HG02943 (cell line): ENCODE data around the gene BUD23.
A peak's percentile ranks its signal among the peaks of the same experiment; 100 is the strongest.
"Not testable (repeated sequence)": the region's sequence is repeated elsewhere in the genome, so short reads cannot be mapped to it uniquely, and the experiment has no call there.

Experiments used
- ATAC-seq: cut with Tn5 transposase; IDR thresholded peaks from one replicate; pipeline ENCODE4 v1.9.1; 2021; ENCODE audit warnings: mild to moderate bottlenecking, low read depth, moderate library complexity; ENCODE audit not compliant: unreplicated experiment

BUD23 gene, protein sequence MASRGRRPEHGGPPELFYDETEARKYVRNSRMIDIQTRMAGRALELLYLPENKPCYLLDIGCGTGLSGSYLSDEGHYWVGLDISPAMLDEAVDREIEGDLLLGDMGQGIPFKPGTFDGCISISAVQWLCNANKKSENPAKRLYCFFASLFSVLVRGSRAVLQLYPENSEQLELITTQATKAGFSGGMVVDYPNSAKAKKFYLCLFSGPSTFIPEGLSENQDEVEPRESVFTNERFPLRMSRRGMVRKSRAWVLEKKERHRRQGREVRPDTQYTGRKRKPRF

DNA sequence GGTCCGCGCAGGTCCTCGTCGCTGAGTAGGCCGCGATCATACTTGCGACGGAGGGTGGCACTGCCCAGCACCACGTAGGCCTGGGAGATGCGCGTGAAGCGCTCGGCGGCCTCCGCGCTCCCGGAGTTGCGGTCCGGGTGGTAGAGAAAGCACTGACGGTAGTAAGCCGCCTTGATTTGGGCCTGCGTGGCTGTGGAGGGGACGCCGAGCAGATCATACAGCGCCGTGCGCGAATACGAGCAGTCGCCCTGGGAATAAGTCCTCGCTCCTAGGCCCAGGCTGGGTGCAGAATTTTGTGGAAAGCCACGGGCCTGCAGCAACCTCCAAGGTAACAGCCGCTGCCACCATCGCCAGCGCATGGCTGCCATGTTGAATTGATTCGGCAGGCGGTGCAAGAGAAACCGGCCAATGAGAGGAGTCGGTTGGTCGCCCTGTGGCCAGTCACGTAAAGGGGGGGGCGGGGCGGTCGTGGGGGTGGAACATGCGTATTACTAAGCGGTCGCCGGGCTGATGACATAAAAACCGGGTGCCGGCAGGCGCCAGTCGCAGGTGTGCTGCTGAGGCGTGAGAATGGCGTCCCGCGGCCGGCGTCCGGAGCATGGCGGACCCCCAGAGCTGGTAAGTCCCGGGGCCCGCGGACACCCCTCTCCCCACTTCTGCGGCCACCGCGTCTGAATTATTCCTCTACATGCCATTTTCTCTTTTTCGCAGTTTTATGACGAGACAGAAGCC lies at the start of gene BUD23, which contains the start of gene DNAJC30:
TSS of gene BUD23 (plus strand) at position 542 of the 732 bp plus-strand sequence. CDS start at position 571, 29 bp downstream.
TSS of gene DNAJC30 (minus strand) at position 398 of the 732 bp plus-strand sequence. CDS start at position 368, 30 bp downstream.
- ATAC-seq = peak; percentile 92

DNA sequence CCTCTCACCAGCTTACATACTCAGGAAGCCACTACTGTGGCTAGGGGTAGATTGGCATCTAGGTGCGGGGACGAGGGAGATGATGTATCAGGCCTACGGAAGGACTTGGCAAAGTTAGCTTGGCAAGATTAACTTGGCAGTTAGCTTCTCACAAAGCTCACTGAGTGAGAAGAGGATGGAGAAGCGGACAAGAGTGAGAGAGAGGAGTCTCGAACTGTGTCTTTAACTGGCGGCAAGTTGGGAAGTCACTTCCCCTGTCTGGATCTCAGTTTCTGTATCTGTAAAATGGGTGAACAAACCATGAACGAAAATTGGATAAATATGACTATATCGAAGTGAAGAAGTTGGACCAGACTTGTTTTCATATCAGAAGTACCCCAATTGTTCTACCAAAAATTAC lies 49.6 kb upstream of the BUD23 start:
- ATAC-seq = no peak

DNA sequence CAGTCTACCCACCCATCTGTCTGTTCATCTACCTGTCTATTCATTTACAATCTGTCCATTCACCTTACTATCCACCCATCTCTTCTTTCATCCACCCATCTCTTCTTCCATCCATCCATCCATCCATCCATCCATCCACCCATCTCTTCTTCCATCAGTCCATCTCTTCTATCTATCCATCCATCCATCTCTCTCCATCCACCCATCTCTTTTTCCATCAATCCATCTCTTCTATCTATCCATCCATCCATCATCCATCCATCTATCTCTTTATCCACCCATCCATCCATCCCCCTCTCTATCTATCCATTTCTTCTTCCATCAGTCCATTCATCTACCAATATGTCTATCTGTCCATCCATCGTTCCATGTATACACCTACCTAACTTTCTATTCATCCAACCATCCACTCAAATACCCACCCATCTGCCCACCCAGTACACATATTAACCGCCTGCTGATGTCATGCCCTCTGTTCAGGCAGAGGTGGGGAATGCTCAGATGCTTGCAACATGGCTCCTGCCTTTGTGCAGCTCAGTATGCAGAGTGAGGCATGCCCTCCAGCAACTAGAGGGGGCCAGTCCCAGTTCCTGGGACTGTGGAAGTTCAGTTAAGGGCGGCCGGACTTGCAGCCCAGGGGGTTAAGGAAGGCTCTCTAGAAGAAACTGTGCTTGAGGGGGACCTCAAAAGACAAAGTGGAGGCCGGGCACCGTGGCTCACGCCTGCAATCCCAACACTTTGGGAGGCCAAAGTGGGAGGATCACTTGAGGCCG lies 47.8 kb upstream of the BUD23 start:
- ATAC-seq = no peak

DNA sequence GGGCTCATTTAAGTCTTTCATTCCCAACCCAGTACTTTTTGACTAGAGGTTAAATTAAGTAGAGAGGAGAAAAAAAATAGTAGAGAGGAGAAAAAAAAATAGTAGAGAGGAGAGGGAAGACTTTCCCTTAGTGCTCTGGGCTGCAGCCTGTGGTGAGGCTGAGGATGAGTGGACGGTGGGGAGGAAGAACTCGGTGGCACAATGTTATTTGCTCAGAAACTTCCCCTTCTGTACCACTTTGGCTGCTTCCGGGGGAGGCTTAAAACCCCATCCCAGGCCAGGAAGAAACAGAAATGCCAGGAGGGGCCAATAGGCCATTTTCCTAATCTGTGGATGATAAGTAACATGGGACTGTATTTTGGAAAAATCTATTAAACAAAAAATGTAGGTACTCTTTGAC lies 44.5 kb upstream of the BUD23 start:
- ATAC-seq = no peak

DNA sequence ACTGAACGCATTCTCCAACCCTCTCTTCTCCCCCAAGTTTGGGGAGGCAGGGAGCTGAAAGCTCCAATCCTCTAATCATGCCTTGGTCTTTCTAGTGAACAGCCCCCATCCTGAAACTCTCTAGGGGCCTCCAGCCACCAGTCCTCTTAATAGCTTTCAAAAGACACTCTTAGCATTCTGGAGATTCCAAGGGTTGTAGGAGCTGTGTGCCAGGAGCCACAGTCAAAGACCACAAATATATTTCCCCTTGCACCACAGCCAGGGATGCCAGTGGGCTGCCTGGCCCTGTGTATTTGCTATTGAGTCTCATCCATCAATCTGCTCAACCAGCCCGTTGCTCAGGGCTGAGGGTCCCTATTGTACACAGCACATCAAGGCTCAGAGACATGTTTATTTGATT lies 40.6 kb upstream of the BUD23 start:
- no peak for ATAC-seq

DNA sequence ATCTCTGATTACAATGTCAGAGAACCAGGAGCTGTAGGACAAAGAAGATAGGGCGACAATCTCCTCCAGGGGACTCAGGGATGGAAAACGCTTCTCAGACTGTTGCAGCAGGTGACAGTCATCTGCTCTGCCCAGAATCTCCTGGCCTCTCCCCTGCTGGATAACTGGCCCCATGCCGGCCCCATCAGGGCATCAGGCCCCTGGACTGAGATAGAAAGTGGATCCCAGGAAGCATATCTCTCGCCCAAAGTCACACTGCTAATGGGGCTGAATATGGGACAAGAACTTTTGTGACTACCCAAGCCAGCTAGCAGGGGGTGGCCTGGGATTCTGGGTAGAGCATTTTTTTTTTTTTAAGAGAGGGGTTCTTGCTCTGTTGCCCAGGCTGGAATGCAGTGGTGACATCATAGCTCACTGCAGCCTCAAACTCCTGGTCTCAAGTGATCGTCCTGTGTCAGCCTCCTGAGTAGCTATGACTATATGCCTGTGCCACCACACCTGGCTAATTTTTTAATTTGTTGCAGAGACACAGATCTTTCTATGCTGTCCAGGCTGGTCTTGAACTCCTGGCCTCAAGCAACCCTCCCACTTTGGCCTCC lies 38.6 kb upstream of the BUD23 start:
- ATAC-seq = no peak

DNA sequence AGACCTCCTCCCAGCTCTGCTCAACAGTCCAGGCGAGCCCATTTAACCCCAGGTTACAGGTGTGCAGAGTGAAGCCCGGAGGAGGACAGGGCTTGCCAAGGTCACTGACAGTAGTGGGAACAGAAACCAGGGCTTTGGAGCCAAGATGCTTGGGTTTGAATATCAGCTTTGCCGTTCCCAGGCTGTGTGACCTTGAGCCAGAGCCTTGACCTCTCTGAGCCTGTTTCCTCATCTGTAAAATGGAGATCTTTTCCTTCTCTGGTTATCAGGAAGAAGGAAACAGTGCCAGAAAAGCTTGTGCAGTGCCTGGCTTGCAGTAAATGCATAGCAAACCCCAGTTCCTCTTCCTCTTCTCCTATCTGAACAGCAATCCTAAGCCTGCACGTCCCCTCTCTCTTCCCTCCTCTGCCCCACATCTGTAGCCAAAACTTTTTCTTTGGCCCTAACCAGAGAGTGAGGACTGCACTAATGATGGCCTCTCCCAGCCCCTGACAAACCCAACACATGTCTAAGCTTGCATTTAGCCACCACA lies 37.7 kb upstream of the BUD23 start:
- no peak for ATAC-seq

DNA sequence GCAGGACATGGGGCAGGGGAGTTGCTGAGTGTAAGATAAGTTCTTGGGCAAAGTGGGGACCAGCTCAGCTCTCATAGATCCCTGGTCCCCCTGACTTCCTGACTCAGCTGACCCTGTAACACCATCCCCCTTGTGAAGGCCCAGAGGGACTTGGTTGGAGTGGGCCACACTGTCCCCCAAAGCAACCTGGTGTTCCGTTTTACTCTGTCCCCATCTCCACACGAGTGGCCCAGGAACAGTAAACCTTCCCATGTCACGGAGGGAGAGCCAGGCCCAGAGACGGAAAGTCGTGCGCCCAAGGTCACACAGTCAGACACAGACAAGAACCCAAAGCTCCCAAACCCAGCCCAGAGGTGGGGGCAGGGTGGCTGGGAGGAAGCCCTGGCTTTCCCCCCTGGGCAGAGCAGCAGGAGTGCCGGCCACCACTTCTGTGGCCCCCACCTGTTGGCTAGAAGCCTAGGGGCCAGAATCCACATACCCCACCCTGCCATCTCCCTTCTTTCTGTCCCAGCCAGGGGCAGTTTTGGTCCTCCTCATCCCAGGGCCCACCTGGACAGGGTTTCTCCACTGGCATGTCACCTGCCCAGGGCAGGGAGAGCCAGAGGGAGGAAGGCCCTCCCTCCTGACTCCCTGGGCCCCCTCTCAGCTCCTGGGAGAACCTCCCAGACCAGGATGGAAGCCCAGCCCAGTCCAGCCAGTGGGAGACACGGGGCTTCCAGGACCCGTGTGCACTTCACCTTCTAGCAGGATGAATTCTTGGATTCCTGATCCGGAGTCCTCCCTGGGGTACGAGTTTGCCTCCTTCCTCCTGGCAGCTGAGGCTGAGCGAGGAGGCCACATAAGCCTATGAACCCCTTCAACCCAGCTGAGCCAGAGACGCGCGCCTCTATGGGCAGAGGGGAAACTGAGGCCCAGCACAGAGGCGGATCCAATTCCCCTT lies 36.3 kb upstream of the BUD23 start:
- no peak for ATAC-seq

DNA sequence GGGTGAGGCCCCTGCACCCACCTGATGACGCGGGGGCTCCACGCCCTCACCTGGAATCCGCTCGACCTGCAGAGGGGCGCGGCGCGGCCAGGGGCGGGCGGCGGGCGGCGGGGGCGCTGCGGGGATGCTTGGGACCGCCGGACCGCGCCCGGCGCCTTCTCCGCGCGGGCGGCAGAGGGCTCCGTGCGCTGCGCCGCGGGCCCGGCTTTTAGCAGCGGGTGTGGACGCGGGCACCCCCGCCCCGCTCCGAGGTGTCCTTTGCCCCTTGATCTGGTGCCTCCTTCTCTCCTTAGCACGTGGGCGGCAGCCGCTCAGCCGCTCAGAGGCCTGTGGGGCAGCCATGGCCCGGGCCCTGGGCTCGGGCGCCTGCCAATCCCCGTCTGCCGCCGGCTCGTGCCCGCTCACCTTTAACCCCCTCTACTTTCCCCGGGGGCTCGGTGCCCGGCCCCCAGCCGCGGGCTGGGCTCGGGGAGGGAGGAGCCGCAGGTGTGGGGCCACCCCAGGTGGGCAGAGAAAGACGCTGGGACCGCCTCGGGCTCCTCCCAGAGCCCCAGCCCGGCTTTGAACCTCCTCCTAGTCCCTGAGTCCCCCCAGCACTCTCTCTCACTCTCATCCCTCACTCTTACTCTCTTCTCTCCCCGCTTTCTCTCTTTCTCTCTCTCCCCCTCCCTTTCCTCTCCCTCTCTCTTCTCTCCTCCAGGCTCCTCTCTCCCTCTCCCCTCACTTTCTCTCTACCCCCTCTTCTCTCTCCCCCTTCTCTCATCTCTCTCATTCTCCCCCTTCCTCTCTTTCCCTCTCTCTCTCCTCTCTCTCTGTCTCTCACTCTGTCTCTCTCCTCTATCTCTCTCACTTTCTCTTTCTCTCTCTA lies 35.4 kb upstream of the BUD23 start:
- no peak for ATAC-seq

DNA sequence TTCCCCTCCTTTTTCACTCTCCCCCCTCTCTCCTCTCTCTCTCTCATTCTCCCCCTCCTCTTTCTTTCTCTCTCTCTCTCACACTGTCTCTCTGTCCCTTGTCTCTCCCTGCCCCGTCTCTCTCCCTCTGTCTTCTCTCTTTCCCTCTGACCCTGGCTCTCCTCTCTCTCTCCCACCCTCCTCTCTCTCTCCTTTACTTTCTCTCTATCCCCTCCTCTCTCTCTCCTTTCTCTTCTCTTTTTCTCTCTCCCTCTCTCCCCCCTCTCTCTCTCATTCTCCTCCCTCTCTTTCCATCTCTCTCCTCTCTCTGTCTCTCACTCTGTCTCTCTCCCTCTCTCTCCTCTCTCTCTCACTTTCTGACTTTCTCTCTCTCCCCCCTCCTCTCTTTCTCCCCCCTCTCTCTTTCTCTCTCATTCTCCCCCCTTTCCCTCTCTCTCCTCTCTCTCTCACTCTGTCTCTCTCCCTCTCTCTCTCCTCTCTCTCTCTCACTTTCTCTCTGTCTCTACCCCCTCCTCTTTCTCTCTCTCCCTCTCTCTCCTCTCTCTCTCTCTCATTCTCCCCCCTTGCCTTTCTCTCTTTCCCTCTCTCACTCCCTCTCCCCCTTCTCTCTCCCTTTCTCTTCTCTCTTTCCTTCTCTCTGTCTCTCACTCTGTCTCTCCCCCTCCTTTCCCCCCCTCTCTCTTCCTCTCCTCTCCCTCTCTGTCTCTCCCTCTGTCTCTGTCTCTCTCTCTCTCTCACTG lies 34.6 kb upstream of the BUD23 start:
- no peak for ATAC-seq

DNA sequence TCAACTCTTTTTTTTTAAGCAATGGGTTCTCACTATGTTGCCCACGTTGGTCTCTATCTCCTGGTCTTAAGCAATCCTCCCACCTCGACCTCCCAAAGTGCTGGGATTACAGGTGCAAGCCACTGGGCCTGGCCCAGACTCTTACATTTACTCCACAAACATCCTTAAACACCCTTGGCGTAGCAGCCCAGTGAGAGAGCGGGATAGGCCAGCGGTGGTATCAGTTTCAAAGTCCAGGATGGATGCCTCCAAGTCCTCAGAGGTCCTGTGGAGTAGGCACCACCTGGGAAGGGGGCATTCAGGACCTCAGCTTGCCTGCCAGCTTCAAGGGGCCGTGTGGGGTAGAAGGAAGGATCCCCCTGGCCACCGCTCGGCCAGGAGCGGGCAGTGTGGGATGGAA lies 33.8 kb upstream of the BUD23 start:
- no peak for ATAC-seq

DNA sequence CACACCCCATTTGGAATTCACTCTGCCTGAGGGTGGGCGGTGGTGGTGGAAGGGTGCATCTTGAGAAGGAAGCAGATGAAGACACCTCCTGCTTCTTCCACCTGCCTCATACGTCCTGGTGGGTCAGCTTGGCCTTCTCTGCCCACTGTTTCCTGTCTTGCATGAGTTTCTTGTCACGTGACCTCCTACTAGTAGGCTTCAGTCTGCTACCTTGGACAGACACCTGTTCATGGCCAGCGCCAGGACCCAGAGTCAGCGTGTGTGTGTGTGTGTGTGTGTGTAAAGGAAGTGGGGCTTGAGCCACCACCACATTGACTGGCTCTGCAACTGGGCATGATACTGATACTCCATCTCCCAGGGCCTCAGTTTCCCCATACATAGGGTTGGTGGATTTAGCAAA lies 32.9 kb upstream of the BUD23 start:
- ATAC-seq = no peak

DNA sequence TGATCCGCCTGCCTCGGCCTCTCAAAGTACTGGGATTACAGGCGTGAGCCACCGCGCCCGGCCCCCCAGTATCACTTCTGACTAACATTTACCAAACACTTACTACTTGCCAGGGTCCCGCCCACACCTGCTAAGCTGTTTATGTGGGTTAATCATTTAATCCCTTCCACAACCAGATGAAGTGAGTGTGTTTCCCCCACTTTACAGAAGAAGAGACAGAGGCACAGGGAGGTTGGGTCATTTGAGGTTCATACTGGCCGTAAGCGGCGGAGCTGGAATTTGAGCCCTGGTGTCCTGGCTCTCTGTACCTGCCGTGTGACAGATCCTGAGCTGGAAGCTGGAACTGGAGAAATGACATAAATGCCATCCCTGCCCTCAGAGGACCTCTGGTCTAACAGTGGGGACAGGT lies 30.9 kb upstream of the BUD23 start:
- ATAC-seq = no peak

DNA sequence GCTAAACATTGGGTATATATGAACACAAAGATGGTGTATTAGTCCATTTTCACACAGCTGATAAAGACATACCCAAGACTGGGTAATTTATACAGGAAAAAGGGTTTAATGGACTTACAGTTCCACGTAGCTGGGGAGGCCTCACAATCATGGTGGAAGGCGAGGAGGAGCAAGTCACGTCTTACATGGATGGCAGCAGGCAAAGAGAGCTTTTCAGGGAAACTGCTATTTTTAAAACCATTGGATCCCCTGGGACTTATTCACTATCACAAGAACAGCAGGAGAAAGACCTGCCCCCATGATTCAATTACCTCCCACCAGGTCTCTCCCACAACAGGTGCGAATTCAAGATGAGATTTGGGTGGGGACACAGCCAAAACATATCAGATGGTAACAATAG lies 28.1 kb upstream of the BUD23 start:
- not testable (repeated sequence) for ATAC-seq

DNA sequence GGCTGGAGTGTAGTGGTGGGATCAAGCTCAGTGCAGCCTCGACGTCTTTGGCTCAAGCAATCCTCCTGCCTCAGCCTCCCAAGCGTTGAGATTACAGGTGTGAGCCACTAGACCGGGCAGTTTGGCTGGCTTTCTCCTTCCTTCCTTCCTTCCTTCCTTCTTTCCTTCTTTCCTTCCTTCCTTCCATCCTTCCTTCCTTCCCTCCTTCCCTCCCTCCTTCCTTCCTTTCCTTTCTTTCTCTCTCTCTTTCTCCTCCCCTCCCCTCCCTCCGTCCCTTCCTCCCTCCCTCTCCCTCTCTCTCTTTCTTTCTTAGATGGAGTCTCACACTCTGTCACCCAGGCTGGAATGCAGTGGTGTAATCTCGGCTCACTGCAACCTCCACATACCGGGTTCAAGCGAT lies 23.4 kb upstream of the BUD23 start:
- no peak for ATAC-seq

DNA sequence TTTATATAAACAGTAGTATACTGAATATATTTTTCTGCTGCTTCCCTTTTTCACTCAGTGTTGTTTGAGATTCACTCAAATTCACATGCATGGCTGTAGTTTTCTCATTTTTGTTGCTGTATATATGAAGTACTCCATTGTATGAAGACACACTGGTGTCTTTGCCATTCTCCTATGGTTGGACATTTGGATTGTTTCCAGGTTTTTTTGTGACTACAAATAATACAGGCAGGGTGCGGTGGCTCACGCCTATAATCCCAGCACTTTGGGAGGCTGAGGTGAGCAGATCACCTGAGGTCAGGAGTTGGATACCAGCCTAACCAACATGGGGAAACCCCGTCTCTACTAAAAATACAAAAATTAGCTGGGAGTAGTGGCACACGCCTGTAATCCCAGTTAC lies 22.8 kb upstream of the BUD23 start:
- not testable (repeated sequence) for ATAC-seq

DNA sequence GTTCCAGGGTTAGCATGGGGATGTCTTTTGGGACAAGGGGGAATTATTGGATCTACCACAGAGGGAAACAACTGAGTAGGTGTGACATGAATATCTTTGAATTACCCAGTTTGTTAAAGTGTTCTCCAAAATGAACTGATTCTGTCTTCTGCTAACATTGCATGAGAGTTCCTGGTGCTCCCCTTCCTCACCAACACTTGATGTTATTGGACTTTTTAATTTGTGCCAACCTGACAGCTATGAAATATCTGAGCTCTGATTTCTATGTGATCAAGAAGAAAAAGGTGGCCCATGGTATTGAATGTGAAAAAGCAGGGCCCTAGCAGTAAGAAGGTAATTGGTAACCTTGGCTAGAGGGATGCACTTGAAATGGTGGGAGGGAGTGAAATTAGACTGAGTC lies 20.4 kb upstream of the BUD23 start:
- ATAC-seq = no peak
